HG03066 (cell line): ENCODE measurements around the gene EDC3.
"Not testable (repeated sequence)": the region's sequence is repeated elsewhere in the genome, so short reads cannot be mapped to it uniquely, and the experiment has no call there.

Experiments used
- ATAC-seq: cut with Tn5 transposase; IDR thresholded peaks from one replicate; pipeline ENCODE4 v1.9.1; 2021; ENCODE audit warnings: low read depth; ENCODE audit not compliant: unreplicated experiment

The EDC3 gene

GRCh38 chr15:74653426-74654102 lies 42.3 kb downstream of the EDC3 start:
- ATAC-seq, result no peak

- no peak for ATAC-seq
These were observed 44.5 kb downstream of the EDC3 start for GRCh38 chr15:74651242-74651741.

- ATAC-seq, result no peak
These were observed 47.6 kb downstream of the EDC3 start for GRCh38 chr15:74648051-74648842.

GRCh38 chr15:74646480-74646879 lies 49.3 kb downstream of the EDC3 start:
- no peak for ATAC-seq

GRCh38 chr15:74643665-74644204 lies 52.1 kb downstream of the EDC3 start:
- ATAC-seq, result no peak

- no peak for ATAC-seq
These were observed 52.8 kb downstream of the EDC3 start for GRCh38 chr15:74642734-74643664.

- no peak for ATAC-seq
These were observed 53.5 kb downstream of the EDC3 start for GRCh38 chr15:74642348-74642733.

- ATAC-seq, result no peak
These were observed 54.7 kb downstream of the EDC3 start for GRCh38 chr15:74641151-74641550.

GRCh38 chr15:74636984-74637383 lies 58.8 kb downstream of the EDC3 start:
- ATAC-seq, result no peak

- no peak for ATAC-seq
These were observed 60.6 kb downstream of the EDC3 start for GRCh38 chr15:74635228-74635627.

GRCh38 chr15:74633781-74634180 lies 62.0 kb downstream of the EDC3 start:
- ATAC-seq, result no peak

GRCh38 chr15:74632601-74633000 lies 63.2 kb downstream of the EDC3 start:
- ATAC-seq, result no peak

GRCh38 chr15:74631935-74632560 lies 63.8 kb downstream of the EDC3 start:
- ATAC-seq, result no peak

- ATAC-seq, result no peak
These were observed 64.4 kb downstream of the EDC3 start for GRCh38 chr15:74631408-74631807.

GRCh38 chr15:74631087-74631385 lies 64.8 kb downstream of the EDC3 start:
- no peak for ATAC-seq

- ATAC-seq, result no peak
These were observed 65.3 kb downstream of the EDC3 start for GRCh38 chr15:74630284-74631086.

- ATAC-seq, result not testable (repeated sequence)
These were observed 66.1 kb downstream of the EDC3 start for GRCh38 chr15:74629696-74630095.

GRCh38 chr15:74628949-74629348 lies 66.9 kb downstream of the EDC3 start:
- ATAC-seq, result no peak

GRCh38 chr15:74628199-74628598 lies 67.6 kb downstream of the EDC3 start:
- ATAC-seq, result no peak

GRCh38 chr15:74627766-74628165 lies 68.1 kb downstream of the EDC3 start:
- ATAC-seq, result no peak
